Osteoblast (primary cell): Measurements from ENCODE around the gene JPH4. TPM values are rescaled to one million over a fixed set of nuclear protein-coding genes. Genes with fewer than 3 reads are reported as not detected.

Experiments
- DNase-seq: peaks from one replicate; pipeline ENCODE4 v3.0.0; 2011; ENCODE audit warnings: low spot score, mixed read lengths; ENCODE audit not compliant: insufficient read length; ENCODE audit errors: missing footprints
- H2AFZ ChIP-seq: 2 replicates; pipeline ENCODE4 v1.6.0; 2011; ENCODE audit warnings: mild to moderate bottlenecking, low read length
- H3K27ac ChIP-seq: 2 replicates; pipeline ENCODE4 v1.5.1; 2011; ENCODE audit warnings: mild to moderate bottlenecking, low read depth, low read length, moderate library complexity
- H3K27me3 ChIP-seq: 2 replicates; pipeline ENCODE4 v1.6.0; 2012; ENCODE audit warnings: mild to moderate bottlenecking, control low read depth, inconsistent platforms, low read length, moderate library complexity; ENCODE audit not compliant: insufficient read depth
- H3K36me3 ChIP-seq: 2 replicates; pipeline ENCODE4 v1.5.1; 2011; ENCODE audit warnings: mild to moderate bottlenecking, low read length, control low read depth, moderate library complexity; ENCODE audit not compliant: insufficient read depth
- H3K4me1 ChIP-seq: 2 replicates; pipeline ENCODE4 v1.5.1; 2011; ENCODE audit warnings: mild to moderate bottlenecking, low read length, control low read depth, moderate library complexity; ENCODE audit not compliant: insufficient read depth
- H3K4me2 ChIP-seq: 2 replicates; pipeline ENCODE4 v1.6.0; 2011; ENCODE audit warnings: mild to moderate bottlenecking, low read length; ENCODE audit not compliant: insufficient read depth
- H3K4me3 ChIP-seq: fragments of 200-600 bp; sonication (generic); 3 replicates; pipeline ENCODE4 v1.5.1; 2012; ENCODE audit warnings: mild to moderate bottlenecking, low read length, inconsistent platforms; ENCODE audit not compliant: insufficient read depth
- H3K79me2 ChIP-seq: 2 replicates; pipeline ENCODE4 v1.6.0; 2012; ENCODE audit warnings: mild to moderate bottlenecking, low read length, control low read depth, inconsistent platforms; ENCODE audit not compliant: insufficient read depth
- H3K9me3 ChIP-seq: 2 replicates; pipeline ENCODE4 v1.5.1; 2011; ENCODE audit warnings: low read depth, low read length, control low read depth
- H4K20me1 ChIP-seq: 2 replicates; pipeline ENCODE4 v1.6.0; 2012; ENCODE audit warnings: mild to moderate bottlenecking, low read length, control low read depth; ENCODE audit not compliant: insufficient read depth
- CTCF ChIP-seq: IDR thresholded peaks from 2 replicates; pipeline ENCODE4 v1.5.1; 2011; ENCODE audit warnings: mild to moderate bottlenecking, low read depth, low read length, moderate library complexity; ENCODE audit errors: extremely low read depth
- total RNA-seq: library from RNA; depleted of rRNA; stranded (reverse); fragments of >200 nt; gene quantifications from 2 replicates; pipeline ENCODE4 v1.2.3, GENCODE V29; 2012

The JPH4 gene
- total RNA-seq, 1 donor = not detected

GRCh38 chr14:23523229-23524016 lies 55.2 kb downstream of the JPH4 start:
- Histone ChIP-seq H3K79me2 (no peaks in the 10 kb centered on the region), H3K4me1 (no peaks in the 10 kb centered on the region), H3K27me3 (no peaks in the 10 kb centered on the region), H3K4me3 (no peak overlapping the region), H3K4me2 (no peak overlapping the region), H3K9me3 (no peaks in the 10 kb centered on the region), H3K36me3 (peaks cover 3% of the 10 kb centered on the region), H2AFZ (no peak overlapping the region), H3K27ac (no peak overlapping the region), H4K20me1 (no peaks in the 10 kb centered on the region)
- DNase-seq = peak; percentile 79
- no peak for TF ChIP-seq CTCF

- Histone ChIP-seq H3K4me1 (no peaks in the 10 kb centered on the region), H3K36me3 (no peaks in the 10 kb centered on the region), H3K4me3 (no peak overlapping the region), H3K27me3 (no peaks in the 10 kb centered on the region), H3K27ac (no peak overlapping the region), H2AFZ (no peak overlapping the region), H3K9me3 (no peaks in the 10 kb centered on the region), H3K4me2 (no peak overlapping the region), H3K79me2 (no peaks in the 10 kb centered on the region), H4K20me1 (no peaks in the 10 kb centered on the region)
- TF ChIP-seq CTCF = no peak
- peak; percentile 65 for DNase-seq
These were observed 55.9 kb downstream of the JPH4 start for GRCh38 chr14:23522643-23523198.

GRCh38 chr14:23521785-23522640 lies 56.6 kb downstream of the JPH4 start:
- no peak for TF ChIP-seq CTCF
- Histone ChIP-seq H3K27ac (no peak overlapping the region), H3K4me1 (no peaks in the 10 kb centered on the region), H4K20me1 (no peaks in the 10 kb centered on the region), H3K27me3 (no peaks in the 10 kb centered on the region), H3K4me2 (no peak overlapping the region), H3K4me3 (no peak overlapping the region), H3K36me3 (no peaks in the 10 kb centered on the region), H3K9me3 (no peaks in the 10 kb centered on the region), H3K79me2 (no peaks in the 10 kb centered on the region), H2AFZ (no peak overlapping the region)
- DNase-seq = peak; percentile 62
